Muscle of arm (tissue), 12 donors: ENCODE results near the gene AGBL2. TPM values are rescaled to one million over a fixed set of nuclear protein-coding genes. Genes with fewer than 3 reads are reported as not detected.
"Not testable (repeated sequence)": the region's sequence is repeated elsewhere in the genome, so short reads cannot be mapped to it uniquely, and the experiment has no call there.

Experiments used
- DNase-seq: peaks from one replicate; pipeline ENCODE4 v3.0.0-alpha.2; 2013
- polyA plus RNA-seq, 12 donors: library from polyadenylated mRNA; unstranded; fragments of 120-200 nt; gene quantifications; one replicate each; pipeline ENCODE4 v1.2.1, GENCODE V29; 2013; ENCODE audit not compliant: insufficient read length in 12 of 12

AGBL2 gene
- polyA plus RNA-seq, 12 donors: 0.54 to 3.5 (median 0.88) TPM; not detected in 2

DNA sequence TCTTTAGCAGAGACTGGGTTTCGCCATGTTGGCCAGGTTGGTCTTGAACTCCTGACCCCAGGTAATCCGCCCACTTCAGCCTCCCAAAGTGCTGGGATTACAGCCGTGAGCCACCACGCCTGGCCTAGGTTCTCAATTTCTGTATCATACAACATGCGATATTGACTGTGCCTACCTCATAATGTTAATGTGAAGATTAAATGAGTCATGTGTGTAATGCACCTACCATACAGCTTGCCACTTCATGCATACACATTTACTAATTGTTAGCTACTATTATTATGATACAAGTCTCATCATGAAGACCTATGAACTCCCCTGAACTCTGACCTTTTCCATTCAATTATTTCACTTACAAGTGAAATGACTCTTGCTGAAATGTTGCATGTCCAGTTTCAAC, 25.7 kb downstream of the AGBL2 start:
- DNase-seq: no peak

- DNase-seq: no peak
These were observed 26.2 kb downstream of the AGBL2 start for GRCh38 chr11:47688991-47689390.

GRCh38 chr11:47688111-47688510, 27.1 kb downstream of the AGBL2 start:
- DNase-seq: no peak

- DNase-seq: not testable (repeated sequence)
These were observed 28.5 kb downstream of the AGBL2 start for GRCh38 chr11:47686704-47687103.

DNA sequence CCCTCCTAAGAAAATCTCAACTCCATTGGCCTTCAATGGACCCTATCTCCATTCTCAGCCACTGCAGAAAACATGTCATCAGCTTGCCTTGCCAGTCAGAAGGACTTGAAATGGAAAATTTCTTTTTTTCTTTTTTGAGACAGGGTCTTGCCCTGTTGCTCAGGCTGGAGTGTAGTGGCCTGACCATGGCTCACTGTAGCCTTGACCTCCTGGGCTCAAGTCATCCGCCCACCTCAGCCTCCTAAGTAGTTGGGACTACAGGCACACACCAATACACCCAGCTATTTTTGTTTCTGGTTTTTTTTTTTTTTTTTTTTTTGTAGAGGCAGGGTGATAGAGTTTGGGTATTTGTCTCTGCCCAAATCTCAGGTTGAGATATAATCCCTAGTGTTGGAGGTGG, 29.0 kb downstream of the AGBL2 start:
- no peak for DNase-seq

- DNase-seq: no peak
These were observed 39.3 kb downstream of the AGBL2 start for GRCh38 chr11:47675851-47676250.

DNA sequence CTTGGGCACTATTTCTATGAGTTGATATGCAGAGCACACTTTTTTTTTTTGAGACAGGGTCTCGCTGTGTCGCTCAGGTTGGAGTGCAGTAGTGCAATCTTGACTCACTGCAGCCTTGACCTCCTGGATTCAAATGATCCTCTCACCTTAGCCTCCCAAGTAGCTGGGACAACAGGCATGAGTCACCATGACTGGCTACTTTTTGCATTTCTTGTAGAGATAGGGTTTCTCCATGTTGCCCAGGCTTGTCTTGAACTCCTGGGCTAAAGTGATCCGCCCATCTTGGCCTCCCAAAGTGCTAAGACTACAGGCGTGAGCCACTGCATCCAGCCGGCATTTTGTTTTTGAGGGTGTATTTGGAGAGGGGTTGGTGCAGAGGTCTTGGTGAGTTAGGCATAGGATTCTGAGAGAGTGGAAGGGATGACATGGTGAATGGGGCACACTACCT, 42.9 kb downstream of the AGBL2 start:
- DNase-seq: no peak

DNA sequence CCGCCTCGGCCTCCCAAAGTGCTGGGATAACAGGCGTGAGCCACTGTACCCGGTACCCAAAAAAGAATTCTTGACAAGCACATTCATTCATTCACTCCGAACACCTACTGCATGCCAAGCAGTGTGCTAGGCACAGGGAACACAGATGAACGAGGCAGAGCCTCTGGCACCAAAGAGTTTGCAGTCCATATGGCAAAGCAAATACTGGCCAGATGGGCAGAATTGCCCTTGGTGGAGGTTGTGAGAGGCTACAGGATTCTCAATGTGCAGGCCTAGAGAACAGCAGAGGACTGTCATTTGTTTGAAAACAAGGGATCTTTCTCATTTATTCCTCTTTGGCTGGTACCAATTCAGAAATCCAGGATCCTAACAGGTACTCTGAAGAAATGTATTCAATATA, 45.3 kb downstream of the AGBL2 start:
- DNase-seq: no peak

GRCh38 chr11:47668665-47669064, 46.5 kb downstream of the AGBL2 start:
- DNase-seq: no peak

DNA sequence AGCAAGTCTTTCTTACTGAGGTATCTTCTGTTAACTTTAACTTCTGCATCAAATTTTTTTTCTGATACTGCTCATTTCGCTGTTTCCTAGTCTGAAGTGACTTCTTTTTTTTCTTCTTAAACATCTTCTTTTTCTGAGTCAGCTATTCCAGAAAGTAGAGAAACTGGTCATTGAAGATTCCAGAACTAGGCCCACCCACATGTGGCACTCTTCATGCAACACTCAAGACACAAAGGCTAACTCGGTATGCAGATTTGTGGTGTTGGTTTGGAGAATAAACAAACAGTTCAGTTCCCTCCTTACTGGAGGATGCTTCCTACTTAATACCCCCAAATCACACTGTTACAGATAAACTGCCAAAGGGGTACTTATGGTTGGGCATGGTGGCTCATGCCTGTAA, 47.6 kb downstream of the AGBL2 start:
- no peak for DNase-seq

DNA sequence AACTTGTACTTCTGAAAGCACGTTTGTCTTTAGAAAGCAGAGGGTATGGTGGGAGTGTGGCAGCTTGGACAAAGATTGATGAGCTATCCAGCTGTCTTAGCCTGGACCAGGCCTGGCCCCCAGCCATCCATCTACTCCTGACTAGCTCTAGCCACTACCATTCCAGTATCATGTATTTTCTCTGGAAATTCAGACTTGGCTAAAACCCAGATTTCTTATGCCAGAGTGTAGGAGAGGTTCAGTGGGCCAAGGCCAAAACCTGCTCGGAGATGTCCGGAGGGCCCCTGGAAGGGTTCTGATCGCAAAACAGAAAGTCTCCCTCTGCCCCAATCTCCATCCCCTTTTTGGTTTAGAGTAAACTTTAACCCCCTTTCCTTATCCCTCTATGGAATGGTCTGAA, 48.0 kb downstream of the AGBL2 start:
- peak; percentile 33 for DNase-seq

DNA sequence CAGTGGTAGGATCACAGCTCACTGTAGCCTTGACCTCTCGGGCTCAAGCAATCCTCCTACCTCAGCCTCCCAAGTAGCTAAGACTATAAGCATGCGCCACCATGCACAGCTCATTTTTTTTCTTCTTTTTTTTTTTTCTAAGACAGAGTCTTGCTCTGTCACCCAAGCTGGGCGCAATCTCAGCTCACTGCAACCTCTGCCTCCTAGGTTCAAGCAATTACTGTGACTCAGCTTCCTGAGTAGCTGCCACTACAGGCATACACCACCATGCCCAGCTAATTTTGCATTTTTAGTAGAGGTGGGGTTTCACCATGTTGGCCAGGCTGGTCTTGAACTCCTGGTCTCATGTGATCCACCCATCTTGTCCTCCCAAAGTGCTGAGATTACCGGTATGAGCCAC, 50.2 kb downstream of the AGBL2 start:
- DNase-seq: not testable (repeated sequence)

- DNase-seq: no peak
These were observed 53.9 kb downstream of the AGBL2 start for GRCh38 chr11:47661245-47661644.

DNA sequence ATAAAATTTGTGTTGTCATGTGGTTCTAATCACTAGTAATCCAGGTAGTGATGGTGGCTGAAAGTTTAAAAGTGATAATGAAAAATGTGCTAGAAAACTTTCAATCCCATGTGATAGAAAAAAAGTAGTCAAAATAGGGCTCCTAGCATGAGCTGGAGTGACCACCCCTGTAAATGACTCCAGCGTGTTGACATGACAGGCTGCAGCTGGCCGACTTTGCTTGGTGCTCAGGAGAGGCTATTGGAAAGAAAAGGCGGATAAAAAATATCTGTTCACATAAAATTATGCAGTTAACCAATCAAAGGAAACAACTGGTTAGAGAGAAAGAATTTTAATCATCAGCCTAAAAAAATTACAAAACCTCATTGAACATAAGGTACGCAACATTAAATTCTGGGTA, 55.9 kb downstream of the AGBL2 start:
- DNase-seq: no peak

DNA sequence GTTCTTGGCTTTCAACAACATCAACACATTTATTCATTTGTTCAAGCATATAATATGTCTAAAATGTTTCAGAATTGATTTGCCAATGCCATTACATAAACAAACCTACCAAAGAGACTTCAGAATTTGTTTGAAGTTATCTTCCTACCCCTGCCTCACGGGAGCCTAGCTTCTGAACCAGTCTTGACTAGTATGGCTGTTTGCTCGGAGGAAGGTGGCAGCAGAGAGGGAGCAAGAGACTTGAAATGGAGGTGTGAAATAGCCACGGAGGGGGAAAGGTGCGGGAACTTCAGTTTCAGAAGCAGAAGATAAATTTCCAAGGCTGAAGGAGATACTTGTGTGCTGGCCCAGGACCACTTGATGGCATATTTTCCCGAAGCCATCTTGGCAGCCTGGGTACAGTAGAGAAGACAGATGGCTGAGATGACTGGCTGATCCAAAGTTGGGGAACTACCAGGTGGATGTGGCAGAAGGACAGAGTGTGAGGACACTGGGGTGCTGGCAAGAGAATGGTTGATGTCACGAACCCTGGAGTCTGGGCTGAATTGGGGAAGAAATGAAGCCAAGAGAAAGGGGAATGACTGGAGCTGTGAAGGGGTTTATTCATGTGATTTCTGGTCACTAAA, 58.8 kb downstream of the AGBL2 start:
- DNase-seq: no peak

- DNase-seq: no peak
These were observed 63.2 kb downstream of the AGBL2 start for GRCh38 chr11:47651818-47652469.

GRCh38 chr11:47649276-47649675, 65.9 kb downstream of the AGBL2 start:
- DNase-seq: no peak

DNA sequence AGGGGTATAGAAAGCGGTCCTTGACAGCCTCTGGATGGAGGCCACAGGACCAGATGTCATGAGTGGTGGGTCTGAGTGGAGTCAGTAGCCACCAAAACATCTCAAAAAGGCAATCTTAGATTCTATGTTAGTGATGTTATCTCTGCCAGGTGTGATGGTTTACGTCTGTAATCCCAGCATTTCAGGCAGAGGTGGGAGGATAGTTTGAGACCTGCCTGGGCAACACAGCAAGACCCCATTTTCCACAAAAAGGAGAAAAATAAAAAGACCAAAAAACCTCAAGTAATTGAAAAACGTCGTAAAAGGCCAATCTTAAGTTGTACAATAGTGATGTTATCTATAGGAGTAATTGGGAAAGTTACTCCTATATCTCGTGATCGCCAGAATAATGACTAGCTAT, 69.2 kb downstream of the AGBL2 start:
- DNase-seq: no peak

GRCh38 chr11:47645500-47645899, 69.7 kb downstream of the AGBL2 start:
- DNase-seq: no peak

- peak; percentile 98 for DNase-seq
These were observed 72.9 kb downstream of the AGBL2 start, which contains the start of gene MTCH2 for GRCh38 chr11:47642099-47642855. MTCH2 (minus strand) TSS chr11:47642559; CDS start chr11:47642465, 94 bp downstream.

DNA sequence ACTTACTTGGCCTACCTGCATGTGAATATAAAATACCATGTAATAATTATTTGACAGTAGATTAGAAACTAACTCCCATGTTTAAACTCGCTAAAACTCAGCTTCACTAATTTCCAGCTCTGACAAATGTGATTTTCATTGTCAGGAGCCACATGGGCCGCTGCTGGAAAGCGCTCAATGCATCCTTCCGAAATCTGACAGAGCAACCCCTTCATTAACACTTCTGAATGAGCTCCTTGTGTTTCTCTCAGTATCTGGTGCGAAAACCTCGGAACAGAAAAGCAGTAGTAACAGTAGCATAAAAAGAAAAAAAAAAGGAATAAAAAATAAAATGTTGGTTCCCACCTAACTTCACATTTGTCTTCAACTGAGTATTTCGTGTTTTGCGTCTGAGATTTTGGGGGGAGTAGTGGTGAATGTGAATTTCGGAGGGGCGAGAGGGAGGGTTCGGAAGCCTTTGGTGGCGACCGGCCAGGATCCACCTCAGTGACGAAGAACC, 73.5 kb downstream of the AGBL2 start:
- no peak for DNase-seq

GRCh38 chr11:47640506-47640905, 74.7 kb downstream of the AGBL2 start:
- DNase-seq: not testable (repeated sequence)

DNA sequence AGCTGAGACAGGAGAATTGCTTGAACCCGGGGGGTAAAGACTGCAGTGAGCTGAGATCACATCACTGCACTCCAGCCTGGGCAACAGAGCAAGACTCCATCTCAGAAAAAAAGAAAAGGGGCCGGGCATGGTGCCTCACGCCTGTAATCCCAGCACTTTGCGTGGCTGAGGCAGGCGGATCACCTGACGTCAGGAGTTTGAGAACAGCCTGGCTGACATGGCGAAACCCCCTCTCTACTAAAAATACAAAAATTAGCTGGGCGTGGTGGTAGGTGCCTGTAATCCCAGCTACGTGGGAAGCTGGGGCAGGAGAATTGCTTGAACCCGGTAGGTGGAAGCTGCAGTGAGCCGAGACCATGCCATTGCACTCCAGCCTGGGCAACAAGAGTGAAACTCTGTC, 78.8 kb downstream of the AGBL2 start:
- DNase-seq: not testable (repeated sequence)
